Activated T-helper 17 cell treated with anti-CD3 and anti-CD28 coated beads, Interleukin-2, amount 50 U/mL, for 72 hours (primary cell): ENCODE data around the gene KCNG3. TPM values are rescaled to one million over a fixed set of nuclear protein-coding genes. Genes with fewer than 3 reads are reported as not detected.
"Not testable (repeated sequence)": the region's sequence is repeated elsewhere in the genome, so short reads cannot be mapped to it uniquely, and the experiment has no call there.

Experiments used
- ATAC-seq: fragments of 150-1000 bp; cut with Tn5 transposase; replicated peaks from 2 replicates; pipeline ENCODE4 v1.10.0; 2021; ENCODE audit warnings: mild to moderate bottlenecking, moderate library complexity
- H3K27ac Mint-ChIP-seq: one replicate; pipeline ENCODE4 v1.8.0; 2022; ENCODE audit warnings: mixed read lengths
- H3K27me3 Mint-ChIP-seq: one replicate; pipeline ENCODE4 v1.8.0; 2022; ENCODE audit warnings: mixed read lengths
- H3K36me3 Mint-ChIP-seq: one replicate; pipeline ENCODE4 v1.8.0; 2022; ENCODE audit warnings: low read depth, mild to moderate bottlenecking, mixed read lengths
- H3K4me1 Mint-ChIP-seq: one replicate; pipeline ENCODE4 v1.8.0; 2022; ENCODE audit warnings: mixed read lengths
- H3K4me3 Mint-ChIP-seq: one replicate; pipeline ENCODE4 v1.8.0; 2022; ENCODE audit warnings: mild to moderate bottlenecking, mixed read lengths
- H3K9me3 Mint-ChIP-seq: one replicate; pipeline ENCODE4 v1.8.0; 2022; ENCODE audit warnings: mixed read lengths
- total RNA-seq, 2 donors: library from RNA; stranded (reverse); gene quantifications; one replicate each; pipeline ENCODE4 v1.2.3, GENCODE V29; 2022

The KCNG3 gene
- total RNA-seq, 2 donors from 2014 or later, result not detected

DNA sequence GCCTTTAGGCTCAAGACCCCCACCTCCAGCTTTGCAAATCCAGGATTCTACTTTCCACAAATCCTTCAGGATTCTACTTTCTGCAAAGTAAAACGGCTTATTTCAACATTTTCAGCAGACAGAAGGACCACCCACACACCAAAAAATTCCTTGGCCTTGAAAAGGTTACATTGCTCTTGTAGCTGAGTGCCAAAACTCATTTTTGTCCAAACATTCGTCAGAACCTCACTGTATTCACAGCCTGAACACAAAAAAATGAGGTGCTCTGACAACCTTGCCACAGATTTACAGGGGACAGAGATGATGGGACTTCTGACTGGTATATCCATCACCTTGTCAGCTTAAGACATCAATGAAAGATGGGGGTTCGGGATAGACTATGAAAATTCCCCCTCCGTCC lies 69.7 kb downstream of the KCNG3 start:
- H3K4me3 Mint-ChIP-seq, result no peak overlapping the region
- ATAC-seq, result no peak
- H3K4me1 Mint-ChIP-seq, result peaks cover 7% of the 10 kb centered on the region
- no peaks in the 10 kb centered on the region for H3K9me3 Mint-ChIP-seq
- no peak overlapping the region for H3K27ac Mint-ChIP-seq
- no peaks in the 10 kb centered on the region for H3K36me3 Mint-ChIP-seq
- H3K27me3 Mint-ChIP-seq, result peaks cover 13% of the 10 kb centered on the region

DNA sequence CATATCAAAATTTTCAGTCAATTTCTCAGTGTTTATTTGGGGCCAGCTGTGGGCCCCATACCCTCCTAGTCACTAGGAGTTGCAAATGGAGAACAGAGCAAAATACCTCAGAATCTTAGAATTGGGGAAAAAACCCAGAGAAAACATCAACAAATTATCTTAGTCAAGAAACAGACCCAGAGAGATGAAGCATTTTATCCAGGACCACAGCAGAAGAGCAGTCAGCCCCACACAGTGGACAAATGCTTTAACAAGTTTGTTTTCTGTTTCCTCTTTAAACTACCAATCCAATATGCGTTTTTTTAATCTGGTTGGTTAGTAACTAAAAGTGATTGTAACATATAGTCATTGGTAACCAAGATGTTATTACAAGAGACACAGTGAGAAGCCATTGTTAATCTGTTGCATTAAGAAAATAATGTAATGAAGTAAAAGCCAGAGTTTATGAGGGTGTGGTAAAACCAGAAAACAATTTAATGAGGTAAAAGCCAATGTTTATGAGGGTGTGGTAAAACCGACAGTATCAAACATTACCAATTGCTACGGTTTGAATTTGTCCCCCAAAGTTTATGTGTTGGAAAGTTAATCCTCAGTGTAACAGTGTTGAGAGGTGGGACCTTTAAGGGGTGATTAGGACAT lies 72.1 kb downstream of the KCNG3 start:
- H3K27ac Mint-ChIP-seq, result peak overlapping the region; percentile 82
- no peak overlapping the region for H3K4me3 Mint-ChIP-seq

DNA sequence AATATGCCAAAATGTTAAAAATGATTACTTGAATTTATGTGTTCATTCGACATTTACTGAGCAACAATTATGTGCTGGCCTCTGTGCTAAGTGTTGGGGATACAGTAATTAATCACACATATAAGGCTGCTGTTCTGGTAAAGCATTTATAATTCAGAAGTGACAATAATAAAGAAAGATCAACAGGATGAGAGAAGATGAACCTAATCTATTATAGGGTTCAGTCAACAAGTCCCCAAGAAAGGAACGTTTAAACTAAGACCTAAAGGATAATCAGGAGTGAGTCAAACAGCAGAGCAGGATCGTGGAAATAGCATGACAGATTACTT lies 72.7 kb downstream of the KCNG3 start:
- Mint-ChIP-seq H3K36me3 (no peaks in the 10 kb centered on the region), H3K4me3 (peak overlapping the region; percentile 34), H3K27ac (peak overlapping the region; percentile 82), H3K9me3 (no peaks in the 10 kb centered on the region), H3K27me3 (peaks cover 13% of the 10 kb centered on the region), H3K4me1 (peaks cover 7% of the 10 kb centered on the region)
- no peak for ATAC-seq

More for the DNA sequence above, 72.1 kb downstream of the KCNG3 start:
- Mint-ChIP-seq H3K27me3 (peaks cover 13% of the 10 kb centered on the region), H3K4me1 (peaks cover 7% of the 10 kb centered on the region), H3K36me3 (no peaks in the 10 kb centered on the region), H3K9me3 (no peaks in the 10 kb centered on the region)
- no peak for ATAC-seq

DNA sequence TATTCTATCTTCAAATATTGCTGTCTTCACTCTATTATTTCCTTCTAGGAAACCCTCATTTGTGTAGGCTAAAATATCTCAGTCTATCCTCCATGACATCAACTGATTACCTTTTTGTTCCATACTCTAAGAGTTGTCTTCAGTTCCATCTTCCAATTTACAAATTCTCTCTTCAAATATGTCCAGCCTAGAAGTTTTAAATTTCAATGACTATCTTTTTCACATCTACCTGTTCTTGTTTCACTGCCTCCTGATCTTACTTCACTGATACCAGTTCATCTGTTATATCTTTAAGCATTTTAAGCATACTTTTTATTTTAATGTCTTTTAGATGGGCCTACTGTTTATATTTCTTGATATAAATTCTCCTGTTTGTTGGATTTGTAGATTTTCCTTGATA lies 79.1 kb downstream of the KCNG3 start:
- Mint-ChIP-seq H3K9me3 (peaks cover 6% of the 10 kb centered on the region), H3K4me3 (no peak overlapping the region), H3K4me1 (no peaks in the 10 kb centered on the region), H3K36me3 (no peaks in the 10 kb centered on the region), H3K27ac (no peak overlapping the region), H3K27me3 (no peaks in the 10 kb centered on the region)
- ATAC-seq, result no peak

DNA sequence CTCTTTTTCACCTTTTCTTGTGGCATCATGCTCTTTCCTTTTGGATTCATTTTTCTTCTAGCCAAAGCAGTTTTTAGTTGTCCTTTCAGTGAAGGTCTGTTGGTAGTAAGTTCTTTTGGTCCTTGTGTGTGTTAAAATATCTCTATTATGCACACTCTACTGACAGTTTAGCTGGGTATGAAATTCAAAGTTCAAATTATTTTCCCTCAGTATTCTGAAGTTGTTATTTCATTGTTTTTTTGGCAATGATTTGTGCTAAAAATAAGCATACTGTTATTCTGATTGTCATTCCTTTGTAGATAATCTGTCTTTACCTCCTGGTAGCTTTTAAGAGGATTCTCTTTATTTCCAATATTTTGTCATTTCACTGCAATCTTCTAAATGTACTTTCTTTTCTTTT lies 79.6 kb downstream of the KCNG3 start:
- no peaks in the 10 kb centered on the region for H3K36me3 Mint-ChIP-seq
- no peaks in the 10 kb centered on the region for H3K27me3 Mint-ChIP-seq
- no peak overlapping the region for H3K4me3 Mint-ChIP-seq
- no peak overlapping the region for H3K27ac Mint-ChIP-seq
- H3K9me3 Mint-ChIP-seq, result peaks cover 6% of the 10 kb centered on the region
- no peaks in the 10 kb centered on the region for H3K4me1 Mint-ChIP-seq
- no peak for ATAC-seq

DNA sequence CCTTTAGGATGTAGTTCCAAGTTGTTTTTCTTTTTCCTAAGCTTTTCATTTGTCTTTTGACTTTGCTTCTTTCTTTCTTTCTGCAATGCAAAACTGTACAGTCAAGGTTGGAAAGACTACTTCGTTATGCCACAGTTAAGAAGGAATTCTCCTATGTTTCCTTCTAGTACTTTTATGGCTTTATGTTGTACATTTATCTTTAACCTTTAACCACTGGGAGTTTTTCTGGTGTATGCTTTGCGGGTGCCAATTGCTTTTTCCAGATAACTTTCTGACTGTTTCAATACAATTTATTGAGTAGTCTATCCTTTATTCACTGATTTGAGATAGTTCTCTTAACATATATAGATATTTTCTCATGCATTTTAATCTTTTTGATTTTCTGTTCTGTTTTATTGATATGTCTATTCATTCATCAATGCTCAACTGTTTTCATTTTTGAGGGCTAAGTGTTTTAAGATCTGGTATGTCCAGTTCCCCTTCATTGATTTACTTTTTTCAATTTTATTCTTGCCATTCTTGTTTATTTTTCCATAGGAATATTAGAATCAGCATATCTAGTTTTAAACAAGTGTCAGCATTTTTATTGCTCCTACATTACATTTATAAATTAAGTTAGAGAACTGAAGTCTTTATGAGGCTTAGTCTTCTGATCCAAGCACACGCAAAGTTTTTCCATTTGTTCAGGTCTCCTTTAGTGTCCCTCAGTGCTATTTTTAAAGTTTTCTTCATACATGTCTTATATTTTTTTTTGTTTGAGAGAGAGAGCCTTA lies 82.9 kb downstream of the KCNG3 start:
- peaks cover 6% of the 10 kb centered on the region for H3K9me3 Mint-ChIP-seq
- no peak overlapping the region for H3K27ac Mint-ChIP-seq
- H3K4me1 Mint-ChIP-seq, result no peaks in the 10 kb centered on the region
- H3K4me3 Mint-ChIP-seq, result no peak overlapping the region
- no peaks in the 10 kb centered on the region for H3K36me3 Mint-ChIP-seq
- no peaks in the 10 kb centered on the region for H3K27me3 Mint-ChIP-seq
- no peak for ATAC-seq

DNA sequence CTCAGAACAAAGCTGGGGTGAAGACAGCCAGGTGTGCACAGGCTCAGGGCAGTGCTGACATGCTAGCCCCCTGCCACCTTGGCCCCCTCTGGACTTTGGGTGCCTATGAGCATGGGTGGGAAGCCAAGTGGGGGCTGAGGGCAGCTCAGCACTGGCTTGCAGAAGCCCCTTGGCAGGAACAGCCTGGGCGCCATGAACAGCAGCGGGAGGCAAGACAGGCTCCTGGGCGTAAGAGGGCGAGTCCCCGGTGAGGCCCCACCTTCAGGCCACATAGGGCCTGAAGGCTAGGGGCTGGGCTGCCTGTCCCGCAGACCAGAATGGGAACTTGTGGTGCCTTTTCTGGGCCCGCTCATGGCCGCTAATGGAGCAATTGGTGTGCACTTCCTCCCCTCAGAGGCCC lies 85.8 kb downstream of the KCNG3 start:
- Mint-ChIP-seq H3K27me3 (no peaks in the 10 kb centered on the region), H3K4me1 (no peaks in the 10 kb centered on the region), H3K9me3 (no peaks in the 10 kb centered on the region), H3K4me3 (no peak overlapping the region), H3K36me3 (no peaks in the 10 kb centered on the region), H3K27ac (no peak overlapping the region)
- no peak for ATAC-seq

DNA sequence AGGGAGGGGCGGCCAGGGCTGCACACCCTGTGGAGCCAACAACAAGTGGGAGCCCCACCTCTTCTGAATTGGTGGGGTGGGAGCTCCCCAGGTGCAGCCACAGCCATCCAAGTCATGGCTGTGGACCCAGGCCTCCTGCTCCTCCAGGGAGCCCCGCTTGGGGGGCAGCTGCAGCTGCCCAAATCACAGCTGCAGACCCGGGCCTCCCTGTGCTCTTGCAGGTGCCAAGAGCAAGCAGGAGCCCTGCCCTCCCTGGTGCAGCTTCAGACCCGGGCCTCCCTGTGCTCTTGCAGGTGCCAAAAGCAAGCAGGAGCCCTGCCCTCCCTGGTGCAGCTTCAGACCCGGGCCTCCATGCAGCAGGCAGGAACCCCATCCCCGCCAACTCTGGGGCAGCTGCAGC lies 86.3 kb downstream of the KCNG3 start:
- H3K4me3 Mint-ChIP-seq, result no peak overlapping the region
- H3K36me3 Mint-ChIP-seq, result no peaks in the 10 kb centered on the region
- H3K27me3 Mint-ChIP-seq, result no peaks in the 10 kb centered on the region
- H3K4me1 Mint-ChIP-seq, result no peaks in the 10 kb centered on the region
- H3K9me3 Mint-ChIP-seq, result no peaks in the 10 kb centered on the region
- no peak for ATAC-seq
- H3K27ac Mint-ChIP-seq, result no peak overlapping the region

DNA sequence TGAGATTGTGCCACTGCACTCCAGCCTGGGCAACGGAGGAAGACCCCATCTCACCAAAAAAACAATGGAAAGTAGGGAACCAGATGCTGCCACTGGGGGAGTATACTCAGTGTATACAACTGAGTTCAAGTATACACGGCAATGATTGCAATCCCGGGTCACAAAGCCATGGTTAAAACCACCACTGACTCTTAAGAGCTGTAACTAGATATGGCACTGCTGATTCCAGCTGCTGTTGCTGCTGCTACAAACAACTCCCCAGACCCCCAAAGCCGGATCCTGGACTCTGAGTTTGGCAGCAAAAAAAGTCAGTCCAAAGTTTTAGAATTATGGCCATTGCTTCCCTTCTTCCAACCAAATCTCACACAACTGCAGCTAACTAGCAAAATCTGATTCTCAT lies 89.1 kb downstream of the KCNG3 start:
- no peak for ATAC-seq
- Mint-ChIP-seq H3K9me3 (no peaks in the 10 kb centered on the region), H3K4me1 (no peaks in the 10 kb centered on the region), H3K27ac (no peak overlapping the region), H3K27me3 (no peaks in the 10 kb centered on the region), H3K4me3 (no peak overlapping the region), H3K36me3 (no peaks in the 10 kb centered on the region)

DNA sequence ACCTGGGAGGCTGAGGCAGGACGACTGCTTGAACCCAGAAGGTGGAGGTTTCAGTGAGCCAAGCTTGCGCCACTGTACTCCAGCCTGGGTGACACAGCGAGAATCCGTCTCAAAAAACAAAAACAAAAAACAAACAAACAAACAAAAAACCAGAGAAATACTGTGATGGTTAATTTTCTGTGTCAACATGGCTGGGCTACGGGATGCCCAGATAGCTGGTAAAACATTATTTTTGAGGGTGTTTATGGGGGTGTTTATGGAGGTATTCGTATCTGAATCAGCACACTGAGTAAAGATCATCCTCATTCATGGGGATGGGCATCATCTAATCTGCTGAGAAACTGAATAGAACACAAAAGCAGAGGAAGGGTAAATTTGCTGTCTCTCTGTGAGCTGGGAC lies 92.0 kb downstream of the KCNG3 start:
- no peaks in the 10 kb centered on the region for H3K9me3 Mint-ChIP-seq
- ATAC-seq, result no peak
- no peak overlapping the region for H3K4me3 Mint-ChIP-seq
- no peaks in the 10 kb centered on the region for H3K27me3 Mint-ChIP-seq
- H3K36me3 Mint-ChIP-seq, result no peaks in the 10 kb centered on the region
- H3K27ac Mint-ChIP-seq, result no peak overlapping the region
- no peaks in the 10 kb centered on the region for H3K4me1 Mint-ChIP-seq

DNA sequence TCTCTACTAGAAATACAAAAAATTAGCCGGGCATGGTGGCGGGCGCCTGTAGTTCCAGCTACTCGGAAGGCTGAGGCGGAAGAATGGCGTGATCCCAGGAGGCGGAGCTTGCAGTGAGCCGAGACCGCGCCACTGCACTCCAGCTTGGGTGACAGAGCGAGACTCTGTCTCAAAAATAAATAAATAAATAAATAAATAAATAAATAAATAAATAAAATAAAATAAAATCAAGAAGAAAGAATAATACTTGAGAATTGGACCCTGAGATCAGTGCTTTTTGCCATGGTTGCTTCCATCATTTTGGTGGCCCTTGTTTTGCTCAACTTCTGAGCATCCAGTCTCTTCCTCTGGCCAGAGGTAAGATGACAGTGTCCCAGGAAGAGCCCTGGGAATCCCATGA lies 95.7 kb downstream of the KCNG3 start:
- H3K4me1 Mint-ChIP-seq, H3K4me3 Mint-ChIP-seq, H3K27ac Mint-ChIP-seq, ATAC-seq, H3K9me3 Mint-ChIP-seq, H3K36me3 Mint-ChIP-seq, H3K27me3 Mint-ChIP-seq: not testable (repeated sequence)

DNA sequence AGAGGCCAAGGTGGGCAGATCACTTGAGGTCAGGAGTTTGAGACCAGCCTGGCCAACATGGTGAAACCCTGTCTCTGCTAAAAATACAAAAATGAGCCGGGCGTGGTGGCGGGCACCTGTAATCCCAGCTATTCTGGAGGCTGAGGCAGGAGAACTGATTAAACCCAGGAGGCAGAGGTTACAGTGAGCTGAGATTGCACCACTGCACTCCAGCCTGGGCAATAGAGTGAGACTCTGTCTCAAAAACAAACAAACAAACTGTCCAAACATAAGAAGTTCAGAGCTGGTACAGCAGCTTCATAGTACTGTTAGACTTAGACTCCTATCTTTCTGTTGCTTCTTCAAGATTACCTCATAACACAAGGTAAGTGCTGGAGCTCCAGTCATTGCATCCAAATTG lies 100.5 kb downstream of the KCNG3 start:
- not testable (repeated sequence) for H3K36me3 Mint-ChIP-seq, H3K4me3 Mint-ChIP-seq, H3K27me3 Mint-ChIP-seq, H3K27ac Mint-ChIP-seq, H3K4me1 Mint-ChIP-seq, ATAC-seq, H3K9me3 Mint-ChIP-seq

DNA sequence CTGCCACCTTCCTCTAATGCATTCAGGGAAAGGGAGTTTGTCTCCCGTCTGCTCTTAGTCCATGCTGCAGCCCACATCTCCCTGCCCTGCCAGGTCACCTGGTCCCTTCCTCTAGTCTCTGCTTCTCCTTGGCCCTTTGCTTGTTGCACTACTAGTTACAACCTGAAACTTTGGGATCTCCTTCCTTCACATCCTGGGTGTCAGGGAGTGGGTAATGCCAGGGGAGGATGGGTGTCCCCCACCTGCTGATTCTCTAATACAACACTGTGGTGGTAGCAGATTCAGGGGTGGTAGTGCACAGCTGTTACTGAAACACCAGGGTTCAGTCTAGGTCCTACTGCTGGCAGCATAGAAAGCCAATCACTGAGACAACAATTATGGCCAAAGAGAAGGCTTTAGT lies 101.6 kb downstream of the KCNG3 start:
- Mint-ChIP-seq H3K36me3 (no peaks in the 10 kb centered on the region), H3K27ac (no peak overlapping the region), H3K9me3 (no peaks in the 10 kb centered on the region), H3K4me1 (no peaks in the 10 kb centered on the region), H3K27me3 (peaks cover 7% of the 10 kb centered on the region), H3K4me3 (no peak overlapping the region)
- ATAC-seq, result no peak
